Adrenal gland (tissue), 5 donors: ENCODE data around the gene CORO2A.

Experiments used
- POLR2A ChIP-seq, 2 donors: fragments of 450-650 bp; IDR thresholded peaks; one replicate each; pipeline ENCODE4 v1.6.1; 2017; ENCODE audit warnings: antibody characterized with exemption in 2 of 2, mild to moderate bottlenecking in 2 of 2, moderate library complexity in 1 of 2
- TF ChIP-seq, protein P1 (sequence below), 6 experiments: fragments of 450-650 bp in 4 of 6; fragments of 200-600 bp in 2 of 6; sonication (generic) in 1 of 6; IDR thresholded peaks; 1 replicate in 5 of 6; 2 replicates in 1 of 6; pipeline versions ENCODE4 v1.5.1 to v1.8.0; 2016 to 2021; ENCODE audit warnings: antibody characterized with exemption in 6 of 6, mild to moderate bottlenecking in 2 of 6, moderate library complexity in 1 of 6
- donor health status: DM: no; HTN: no; CAD: no.

- TF ChIP-seq, protein P1, sequence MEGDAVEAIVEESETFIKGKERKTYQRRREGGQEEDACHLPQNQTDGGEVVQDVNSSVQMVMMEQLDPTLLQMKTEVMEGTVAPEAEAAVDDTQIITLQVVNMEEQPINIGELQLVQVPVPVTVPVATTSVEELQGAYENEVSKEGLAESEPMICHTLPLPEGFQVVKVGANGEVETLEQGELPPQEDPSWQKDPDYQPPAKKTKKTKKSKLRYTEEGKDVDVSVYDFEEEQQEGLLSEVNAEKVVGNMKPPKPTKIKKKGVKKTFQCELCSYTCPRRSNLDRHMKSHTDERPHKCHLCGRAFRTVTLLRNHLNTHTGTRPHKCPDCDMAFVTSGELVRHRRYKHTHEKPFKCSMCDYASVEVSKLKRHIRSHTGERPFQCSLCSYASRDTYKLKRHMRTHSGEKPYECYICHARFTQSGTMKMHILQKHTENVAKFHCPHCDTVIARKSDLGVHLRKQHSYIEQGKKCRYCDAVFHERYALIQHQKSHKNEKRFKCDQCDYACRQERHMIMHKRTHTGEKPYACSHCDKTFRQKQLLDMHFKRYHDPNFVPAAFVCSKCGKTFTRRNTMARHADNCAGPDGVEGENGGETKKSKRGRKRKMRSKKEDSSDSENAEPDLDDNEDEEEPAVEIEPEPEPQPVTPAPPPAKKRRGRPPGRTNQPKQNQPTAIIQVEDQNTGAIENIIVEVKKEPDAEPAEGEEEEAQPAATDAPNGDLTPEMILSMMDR (IDR thresholded peaks at IDR 0.05) = no peak
- no peak for TF ChIP-seq POLR2A (IDR thresholded peaks at IDR 0.05)
Measured at GRCh38 chr9:98191181-98191608, 1.2 kb downstream of the CORO2A start.
